Measurements from ENCODE around the gene KXD1.

KXD1 gene

DNA sequence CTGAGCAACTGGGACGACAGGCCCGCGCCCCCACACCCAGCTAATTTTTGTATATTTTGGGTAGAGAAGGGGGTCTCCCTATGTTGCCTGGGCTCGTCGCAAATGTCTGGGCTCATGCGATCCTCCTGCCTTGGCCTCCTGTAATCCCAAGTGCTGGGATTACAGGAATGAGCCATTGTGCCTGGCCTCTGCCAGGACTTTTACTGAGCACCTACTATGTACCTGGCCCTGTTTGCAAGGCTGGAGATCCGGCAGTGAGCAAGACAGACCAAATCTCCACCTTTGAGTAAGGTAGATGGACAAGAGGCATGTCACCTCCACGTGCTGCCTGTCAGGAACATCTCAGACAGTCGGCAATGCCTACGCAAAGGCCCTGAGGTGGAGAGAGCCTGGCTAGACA is 21.2 kb upstream of the KXD1 start:
- WGBS (ENCODE audit: extremely low coverage, insufficient coverage, insufficient read length): no CpG with 5 or more reads among the region's 10 CpGs
- Histone ChIP-seq H3K9me3 (ENCODE audit: insufficient read depth, low read depth, low read length) (peaks cover 2% of the 10 kb centered on the region), H3K4me1 (ENCODE audit: control insufficient read depth in 1 of 2, insufficient read depth in 2 of 2, low read length in 2 of 2) (peaks cover 0 to 2% of the 10 kb centered on the region in 2 experiments), H3K14ac (ENCODE audit: low read length) (no peak overlapping the region), H4K12ac (ENCODE audit: low read depth, low read length) (no peak overlapping the region), H3K23ac (ENCODE audit: low read length) (no peak overlapping the region), H3K27ac (ENCODE audit: low read depth, low read length) (no peak overlapping the region), H2BK12ac (ENCODE audit: low read length) (no peak overlapping the region), H4K91ac (ENCODE audit: low read depth, low read length) (no peak overlapping the region), H3K4me2 (ENCODE audit: low read length) (no peak overlapping the region), H3K79me1 (ENCODE audit: low read length) (no peaks in the 10 kb centered on the region), H2BK120ac (ENCODE audit: insufficient read depth, low read length, poor library complexity) (no peak overlapping the region), H3K4me3 (ENCODE audit: low read depth, low read length) (no peak overlapping the region), H2AFZ (ENCODE audit: insufficient read depth, low read length, poor library complexity) (no peak overlapping the region), H3K4ac (ENCODE audit: low read depth, low read length) (no peak overlapping the region), H2AK5ac (ENCODE audit: low read length) (no peak overlapping the region), H3K18ac (ENCODE audit: low read length) (no peak overlapping the region), H2BK5ac (ENCODE audit: low read depth, low read length, poor library complexity) (no peak overlapping the region), H3K79me2 (ENCODE audit: control insufficient read depth, insufficient read depth, low read length, poor library complexity) (no peaks in the 10 kb centered on the region), H3K36me3 (ENCODE audit: control insufficient read depth in 1 of 2, insufficient read depth in 2 of 2, low read length in 2 of 2) (peaks cover 65 to 68% of the 10 kb centered on the region in 2 experiments), H3K9ac (ENCODE audit: low read length) (no peak overlapping the region), H3K27me3 (ENCODE audit: insufficient read depth, low read length) (no peaks in the 10 kb centered on the region), H4K8ac (ENCODE audit: low read depth, low read length) (no peak overlapping the region)
- DNase-seq: no peak

GRCh38 chr19:18537431-18537830 is 20.2 kb upstream of the KXD1 start:
- no peak overlapping the region for H4K12ac ChIP-seq (ENCODE audit: low read depth, low read length)
- no CpG with 5 or more reads among the region's 17 CpGs for WGBS (ENCODE audit: extremely low coverage, insufficient coverage, insufficient read length)
- no peak overlapping the region for H3K23ac ChIP-seq (ENCODE audit: low read length)
- no peak overlapping the region for H2BK5ac ChIP-seq (ENCODE audit: low read depth, low read length, poor library complexity)
- H3K79me2 ChIP-seq (ENCODE audit: control insufficient read depth, insufficient read depth, low read length, poor library complexity): peaks cover under 1% of the 10 kb centered on the region
- H3K4me2 ChIP-seq (ENCODE audit: low read length): no peak overlapping the region
- no peak overlapping the region for H3K4me3 ChIP-seq (ENCODE audit: low read depth, low read length)
- peaks cover 2% of the 10 kb centered on the region for H3K9me3 ChIP-seq (ENCODE audit: insufficient read depth, low read depth, low read length)
- H4K8ac ChIP-seq (ENCODE audit: low read depth, low read length): no peak overlapping the region
- H3K27ac ChIP-seq (ENCODE audit: low read depth, low read length): no peak overlapping the region
- H2AK5ac ChIP-seq (ENCODE audit: low read length): no peak overlapping the region
- H3K79me1 ChIP-seq (ENCODE audit: low read length): no peaks in the 10 kb centered on the region
- H3K27me3 ChIP-seq (ENCODE audit: insufficient read depth, low read length): no peaks in the 10 kb centered on the region
- H3K36me3 ChIP-seq (ENCODE audit: control insufficient read depth in 1 of 2, insufficient read depth in 2 of 2, low read length in 2 of 2): peaks cover 60 to 64% of the 10 kb centered on the region in 2 experiments
- no peak overlapping the region for H4K91ac ChIP-seq (ENCODE audit: low read depth, low read length)
- peaks cover 4 to 5% of the 10 kb centered on the region in 2 experiments for H3K4me1 ChIP-seq (ENCODE audit: control insufficient read depth in 1 of 2, insufficient read depth in 2 of 2, low read length in 2 of 2)
- H2BK120ac ChIP-seq (ENCODE audit: insufficient read depth, low read length, poor library complexity): no peak overlapping the region
- no peak overlapping the region for H3K14ac ChIP-seq (ENCODE audit: low read length)
- no peak overlapping the region for H3K9ac ChIP-seq (ENCODE audit: low read length)
- H3K18ac ChIP-seq (ENCODE audit: low read length): no peak overlapping the region
- H2BK12ac ChIP-seq (ENCODE audit: low read length): no peak overlapping the region
- no peak overlapping the region for H2AFZ ChIP-seq (ENCODE audit: insufficient read depth, low read length, poor library complexity)
- H3K4ac ChIP-seq (ENCODE audit: low read depth, low read length): no peak overlapping the region
- DNase-seq: no peak

- no peak overlapping the region for H2AFZ ChIP-seq (ENCODE audit: insufficient read depth, low read length, poor library complexity)
- no peak overlapping the region for H3K4ac ChIP-seq (ENCODE audit: low read depth, low read length)
- no peak overlapping the region for H3K4me3 ChIP-seq (ENCODE audit: low read depth, low read length)
- no CpG with 5 or more reads among the region's 22 CpGs for WGBS (ENCODE audit: extremely low coverage, insufficient coverage, insufficient read length)
- peaks cover 2% of the 10 kb centered on the region for H3K9me3 ChIP-seq (ENCODE audit: insufficient read depth, low read depth, low read length)
- peaks cover 5% of the 10 kb centered on the region for H3K79me1 ChIP-seq (ENCODE audit: low read length)
- H3K4me2 ChIP-seq (ENCODE audit: low read length): no peak overlapping the region
- H2AK5ac ChIP-seq (ENCODE audit: low read length): peak overlapping the region; percentile 3
- H3K27me3 ChIP-seq (ENCODE audit: insufficient read depth, low read length): no peaks in the 10 kb centered on the region
- H2BK5ac ChIP-seq (ENCODE audit: low read depth, low read length, poor library complexity): no peak overlapping the region
- no peak overlapping the region for H3K9ac ChIP-seq (ENCODE audit: low read length)
- H3K4me1 ChIP-seq (ENCODE audit: control insufficient read depth in 1 of 2, insufficient read depth in 2 of 2, low read length in 2 of 2): peaks cover 6 to 8% of the 10 kb centered on the region in 2 experiments
- no peak overlapping the region for H4K8ac ChIP-seq (ENCODE audit: low read depth, low read length)
- H3K14ac ChIP-seq (ENCODE audit: low read length): no peak overlapping the region
- no peak overlapping the region for H2BK120ac ChIP-seq (ENCODE audit: insufficient read depth, low read length, poor library complexity)
- H3K18ac ChIP-seq (ENCODE audit: low read length): no peak overlapping the region
- H3K23ac ChIP-seq (ENCODE audit: low read length): no peak overlapping the region
- no peak overlapping the region for H2BK12ac ChIP-seq (ENCODE audit: low read length)
- no peak for DNase-seq
- no peak overlapping the region for H4K91ac ChIP-seq (ENCODE audit: low read depth, low read length)
- H3K27ac ChIP-seq (ENCODE audit: low read depth, low read length): no peak overlapping the region
- H3K36me3 ChIP-seq (ENCODE audit: control insufficient read depth in 1 of 2, insufficient read depth in 2 of 2, low read length in 2 of 2): peaks cover 53 to 57% of the 10 kb centered on the region in 2 experiments
- peaks cover 6% of the 10 kb centered on the region for H3K79me2 ChIP-seq (ENCODE audit: control insufficient read depth, insufficient read depth, low read length, poor library complexity)
- no peak overlapping the region for H4K12ac ChIP-seq (ENCODE audit: low read depth, low read length)
Measured at GRCh38 chr19:18538115-18538514, 19.6 kb upstream of the KXD1 start.

- no peak overlapping the region for H3K4me3 ChIP-seq (ENCODE audit: low read depth, low read length)
- H4K8ac ChIP-seq (ENCODE audit: low read depth, low read length): no peak overlapping the region
- peak overlapping the region; percentile 22 for H3K18ac ChIP-seq (ENCODE audit: low read length)
- no peak overlapping the region for H2BK5ac ChIP-seq (ENCODE audit: low read depth, low read length, poor library complexity)
- H2AK5ac ChIP-seq (ENCODE audit: low read length): no peak overlapping the region
- H3K9ac ChIP-seq (ENCODE audit: low read length): no peak overlapping the region
- WGBS (ENCODE audit: extremely low coverage, insufficient coverage, insufficient read length): no CpG with 5 or more reads among the region's 19 CpGs
- no peaks in the 10 kb centered on the region for H3K27me3 ChIP-seq (ENCODE audit: insufficient read depth, low read length)
- no peak overlapping the region for H3K27ac ChIP-seq (ENCODE audit: low read depth, low read length)
- H2BK120ac ChIP-seq (ENCODE audit: insufficient read depth, low read length, poor library complexity): no peak overlapping the region
- peaks cover 50 to 53% of the 10 kb centered on the region in 2 experiments for H3K36me3 ChIP-seq (ENCODE audit: control insufficient read depth in 1 of 2, insufficient read depth in 2 of 2, low read length in 2 of 2)
- peaks cover 6 to 13% of the 10 kb centered on the region in 2 experiments for H3K4me1 ChIP-seq (ENCODE audit: control insufficient read depth in 1 of 2, insufficient read depth in 2 of 2, low read length in 2 of 2)
- no peak overlapping the region for H2AFZ ChIP-seq (ENCODE audit: insufficient read depth, low read length, poor library complexity)
- H3K14ac ChIP-seq (ENCODE audit: low read length): no peak overlapping the region
- DNase-seq: no peak
- no peak overlapping the region for H2BK12ac ChIP-seq (ENCODE audit: low read length)
- no peak overlapping the region for H4K91ac ChIP-seq (ENCODE audit: low read depth, low read length)
- H3K9me3 ChIP-seq (ENCODE audit: insufficient read depth, low read depth, low read length): peaks cover under 1% of the 10 kb centered on the region
- peaks cover 10% of the 10 kb centered on the region for H3K79me1 ChIP-seq (ENCODE audit: low read length)
- no peak overlapping the region for H3K4ac ChIP-seq (ENCODE audit: low read depth, low read length)
- H3K79me2 ChIP-seq (ENCODE audit: control insufficient read depth, insufficient read depth, low read length, poor library complexity): peaks cover 8% of the 10 kb centered on the region
- H3K4me2 ChIP-seq (ENCODE audit: low read length): no peak overlapping the region
- H4K12ac ChIP-seq (ENCODE audit: low read depth, low read length): no peak overlapping the region
- no peak overlapping the region for H3K23ac ChIP-seq (ENCODE audit: low read length)
Measured at GRCh38 chr19:18539372-18539771, 18.3 kb upstream of the KXD1 start.

Data from trophoblast cell (in vitro differentiated cells and primary cell).